ENCODE results near the gene CAPRIN1.

CAPRIN1 gene

DNA sequence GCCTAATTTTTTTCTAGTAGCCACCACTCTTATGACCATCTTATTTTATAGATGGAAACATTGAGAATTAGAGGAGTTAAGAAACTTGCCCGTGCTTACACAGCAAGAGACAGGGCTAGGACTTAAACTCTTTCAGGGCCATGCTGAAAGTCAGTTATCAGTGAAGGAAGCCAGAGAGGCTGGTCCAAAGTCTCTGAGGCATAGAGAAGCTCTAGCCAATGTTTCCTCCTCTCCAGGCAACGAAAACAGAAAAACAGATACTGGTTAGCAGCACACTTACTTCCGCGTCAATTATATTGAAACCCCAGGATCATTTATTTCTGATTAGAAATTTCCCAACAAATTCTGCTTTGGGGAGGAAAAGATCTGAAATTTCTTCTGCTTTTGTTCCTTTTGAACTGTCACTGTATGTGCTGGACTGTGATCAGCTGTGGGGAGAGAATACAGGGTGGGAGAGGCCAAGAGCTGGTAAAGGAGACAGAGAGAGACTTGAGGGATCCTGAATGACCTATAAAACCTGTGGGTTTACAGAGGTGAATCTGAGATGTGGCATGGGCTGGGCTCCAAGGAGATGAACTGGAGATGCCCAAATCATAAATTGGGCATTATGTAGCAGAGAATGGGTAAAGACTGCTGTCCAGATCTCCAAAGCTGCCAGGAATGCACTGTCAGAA is 37.5 kb upstream of the CAPRIN1 start:
- Histone ChIP-seq H2AFZ (no peak overlapping the region), H3K4me2 (ENCODE audit: low read length) (no peak overlapping the region), H3K9ac (no peak overlapping the region), H3K4me3 (ENCODE audit: low read depth, low read length) (no peak overlapping the region), H3K4me1 (no peaks in the 10 kb centered on the region), H3K27me3 (ENCODE audit: control insufficient read depth, insufficient read depth, low read length) (no peaks in the 10 kb centered on the region), H3K79me2 (no peaks in the 10 kb centered on the region), H3K9me3 (ENCODE audit: control insufficient read depth, low read length) (no peaks in the 10 kb centered on the region), H3K36me3 (ENCODE audit: control insufficient read depth, insufficient read depth, low read length) (no peaks in the 10 kb centered on the region), H3K27ac (no peak overlapping the region)
- TF ChIP-seq, protein P1, sequence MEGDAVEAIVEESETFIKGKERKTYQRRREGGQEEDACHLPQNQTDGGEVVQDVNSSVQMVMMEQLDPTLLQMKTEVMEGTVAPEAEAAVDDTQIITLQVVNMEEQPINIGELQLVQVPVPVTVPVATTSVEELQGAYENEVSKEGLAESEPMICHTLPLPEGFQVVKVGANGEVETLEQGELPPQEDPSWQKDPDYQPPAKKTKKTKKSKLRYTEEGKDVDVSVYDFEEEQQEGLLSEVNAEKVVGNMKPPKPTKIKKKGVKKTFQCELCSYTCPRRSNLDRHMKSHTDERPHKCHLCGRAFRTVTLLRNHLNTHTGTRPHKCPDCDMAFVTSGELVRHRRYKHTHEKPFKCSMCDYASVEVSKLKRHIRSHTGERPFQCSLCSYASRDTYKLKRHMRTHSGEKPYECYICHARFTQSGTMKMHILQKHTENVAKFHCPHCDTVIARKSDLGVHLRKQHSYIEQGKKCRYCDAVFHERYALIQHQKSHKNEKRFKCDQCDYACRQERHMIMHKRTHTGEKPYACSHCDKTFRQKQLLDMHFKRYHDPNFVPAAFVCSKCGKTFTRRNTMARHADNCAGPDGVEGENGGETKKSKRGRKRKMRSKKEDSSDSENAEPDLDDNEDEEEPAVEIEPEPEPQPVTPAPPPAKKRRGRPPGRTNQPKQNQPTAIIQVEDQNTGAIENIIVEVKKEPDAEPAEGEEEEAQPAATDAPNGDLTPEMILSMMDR (IDR thresholded peaks at IDR 0.05), result no peak

DNA sequence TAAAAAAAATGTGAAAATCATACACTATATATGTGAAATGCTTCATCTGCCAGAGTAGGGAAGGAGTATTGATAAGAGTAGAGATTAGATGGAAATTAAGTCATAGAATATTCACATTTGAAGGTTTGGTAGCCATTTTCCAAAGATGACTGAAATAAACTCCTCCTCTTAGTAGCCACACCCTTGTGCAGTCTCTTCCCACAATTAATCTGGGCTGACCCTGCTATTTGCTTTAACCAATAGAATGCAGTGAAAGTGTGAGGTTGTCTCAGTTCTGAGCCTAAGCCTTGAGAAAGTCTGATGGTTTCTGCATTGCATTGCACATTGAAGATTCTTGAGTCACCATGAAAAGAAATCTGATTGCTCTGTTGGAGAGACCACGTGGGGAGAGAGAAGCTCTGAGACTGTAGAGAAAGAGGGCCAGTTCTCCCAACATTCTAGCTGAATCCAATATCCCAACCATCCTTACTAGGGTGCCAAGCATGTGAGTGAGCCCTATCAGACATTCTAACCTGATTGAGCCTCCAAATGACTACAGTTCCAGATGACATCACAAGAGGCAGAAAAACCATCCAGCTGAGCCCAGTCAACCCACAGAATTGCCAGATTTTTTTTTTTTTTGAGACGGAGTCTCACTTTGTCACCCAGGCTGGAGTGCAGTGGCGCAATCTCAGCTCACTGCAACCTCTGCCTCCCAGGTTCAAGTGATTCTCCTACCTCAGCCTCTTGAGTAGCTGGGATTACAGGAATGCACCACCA is 29.4 kb upstream of the CAPRIN1 start:
- H3K4me3 ChIP-seq (ENCODE audit: low read depth, low read length), result no peak overlapping the region
- no peaks in the 10 kb centered on the region for H3K9me3 ChIP-seq (ENCODE audit: control insufficient read depth, low read length)
- H3K79me2 ChIP-seq, result no peaks in the 10 kb centered on the region
- H3K27ac ChIP-seq, result no peak overlapping the region
- H3K9ac ChIP-seq, result no peak overlapping the region
- no peak overlapping the region for H3K4me2 ChIP-seq (ENCODE audit: low read length)
- H3K36me3 ChIP-seq (ENCODE audit: control insufficient read depth, insufficient read depth, low read length), result no peaks in the 10 kb centered on the region
- TF ChIP-seq, protein P1 (IDR thresholded peaks at IDR 0.05), result no peak
- H2AFZ ChIP-seq, result no peak overlapping the region
- H3K4me1 ChIP-seq, result no peaks in the 10 kb centered on the region
- H3K27me3 ChIP-seq (ENCODE audit: control insufficient read depth, insufficient read depth, low read length), result no peaks in the 10 kb centered on the region

- Histone ChIP-seq H3K4me1 (peaks cover 2% of the 10 kb centered on the region), H3K4me2 (ENCODE audit: low read length) (no peak overlapping the region)
- TF ChIP-seq, protein P1 (IDR thresholded peaks at IDR 0.05), result no peak
These were observed 25.1 kb upstream of the CAPRIN1 start for GRCh38 chr11:34026432-34026831.

GRCh38 chr11:34027516-34028408 is 23.8 kb upstream of the CAPRIN1 start:
- H3K4me3 ChIP-seq (ENCODE audit: low read depth, low read length), result no peak overlapping the region
- no peaks in the 10 kb centered on the region for H3K27me3 ChIP-seq (ENCODE audit: control insufficient read depth, insufficient read depth, low read length)
- H3K27ac ChIP-seq, result no peak overlapping the region
- no peak overlapping the region for H3K9ac ChIP-seq
- H3K9me3 ChIP-seq (ENCODE audit: control insufficient read depth, low read length), result no peaks in the 10 kb centered on the region
- peaks cover 4% of the 10 kb centered on the region for H3K4me1 ChIP-seq
- no peaks in the 10 kb centered on the region for H3K79me2 ChIP-seq
- H2AFZ ChIP-seq, result no peak overlapping the region
- no peak overlapping the region for H3K4me2 ChIP-seq (ENCODE audit: low read length)
- TF ChIP-seq, protein P1 (IDR thresholded peaks at IDR 0.05), result no peak
- no peaks in the 10 kb centered on the region for H3K36me3 ChIP-seq (ENCODE audit: control insufficient read depth, insufficient read depth, low read length)

More at GRCh38 chr11:34026432-34026831, 25.1 kb upstream of the CAPRIN1 start:
- no peak overlapping the region for H3K9ac ChIP-seq
- H3K4me3 ChIP-seq (ENCODE audit: low read depth, low read length), result no peak overlapping the region
- H3K36me3 ChIP-seq (ENCODE audit: control insufficient read depth, insufficient read depth, low read length), result no peaks in the 10 kb centered on the region
- H3K79me2 ChIP-seq, result no peaks in the 10 kb centered on the region
- H3K27me3 ChIP-seq (ENCODE audit: control insufficient read depth, insufficient read depth, low read length), result no peaks in the 10 kb centered on the region
- H3K27ac ChIP-seq, result no peak overlapping the region
- H3K9me3 ChIP-seq (ENCODE audit: control insufficient read depth, low read length), result no peaks in the 10 kb centered on the region
- no peak overlapping the region for H2AFZ ChIP-seq
